Vagina (tissue), 2 donors: Measurements from ENCODE around the gene ISM1. TPM values are rescaled to one million over a fixed set of nuclear protein-coding genes. Genes with fewer than 3 reads are reported as not detected.
A peak's percentile ranks its signal among the peaks of the same experiment; 100 is the strongest.
"Not testable (repeated sequence)": the region's sequence is repeated elsewhere in the genome, so short reads cannot be mapped to it uniquely, and the experiment has no call there.

Experiments used
- DNase-seq, 2 donors: peaks; one replicate each; pipeline ENCODE4 v3.0.0-alpha.2; 2017; ENCODE audit errors: extremely low spot score in 2 of 2
- H3K27ac ChIP-seq: fragments of 200-600 bp; sonication (generic); one replicate; pipeline ENCODE4 v1.5.1; 2019
- H3K27me3 ChIP-seq: fragments of 200-600 bp; sonication (generic); one replicate; pipeline ENCODE4 v1.5.1; 2019
- H3K36me3 ChIP-seq, 2 donors: fragments of 200-600 bp; sonication (generic); one replicate each; pipeline ENCODE4 v1.5.1; 2017 to 2019
- H3K4me1 ChIP-seq: fragments of 200-600 bp; sonication (generic); one replicate; pipeline ENCODE4 v1.5.1; 2019
- H3K4me3 ChIP-seq, 2 donors: fragments of 200-600 bp; sonication (generic); 1 replicate in 1 of 2; 2 replicates in 1 of 2; pipeline ENCODE4 v1.5.1; 2016 to 2019
- H3K9me3 ChIP-seq: fragments of 200-600 bp; sonication (generic); one replicate; pipeline ENCODE4 v1.5.1; 2019
- POLR2A ChIP-seq, 2 donors: fragments of 450-650 bp; IDR thresholded peaks; one replicate each; pipeline ENCODE4 v1.6.1; 2017; ENCODE audit warnings: antibody characterized with exemption in 2 of 2, mild to moderate bottlenecking in 2 of 2, moderate library complexity in 2 of 2
- POLR2AphosphoS5 ChIP-seq, 2 donors: sonication (generic); formaldehyde crosslinking; IDR thresholded peaks; one replicate each; pipeline ENCODE4 v1.9.0; 2017; ENCODE audit warnings: antibody characterized with exemption in 2 of 2, mild to moderate bottlenecking in 2 of 2, low read depth in 1 of 2; ENCODE audit not compliant: insufficient read depth in 1 of 2
- intact Hi-C: fragments of 100-400 bp; cut with DNase I; formaldehyde crosslinking; loops from one replicate; pipeline ENCODE4 v1.15.1; 2023
- total RNA-seq: library from RNA; depleted of rRNA; stranded (reverse); fragments of >200 nt; gene quantifications from one replicate; pipeline ENCODE4 v1.2.3, GENCODE V29; 2016
- TF ChIP-seq, protein P1 (sequence below), 3 experiments: fragments of 450-650 bp in 2 of 3; fragments of 200-600 bp in 1 of 3; sonication (generic) in 1 of 3; IDR thresholded peaks; one replicate each; pipeline ENCODE4 v1.5.1; 2017 to 2019; ENCODE audit warnings: antibody characterized with exemption in 3 of 3, mild to moderate bottlenecking in 2 of 3, moderate library complexity in 2 of 3

Gene ISM1
- total RNA-seq, 1 donor from 2014 or later = 14.5 TPM

DNA sequence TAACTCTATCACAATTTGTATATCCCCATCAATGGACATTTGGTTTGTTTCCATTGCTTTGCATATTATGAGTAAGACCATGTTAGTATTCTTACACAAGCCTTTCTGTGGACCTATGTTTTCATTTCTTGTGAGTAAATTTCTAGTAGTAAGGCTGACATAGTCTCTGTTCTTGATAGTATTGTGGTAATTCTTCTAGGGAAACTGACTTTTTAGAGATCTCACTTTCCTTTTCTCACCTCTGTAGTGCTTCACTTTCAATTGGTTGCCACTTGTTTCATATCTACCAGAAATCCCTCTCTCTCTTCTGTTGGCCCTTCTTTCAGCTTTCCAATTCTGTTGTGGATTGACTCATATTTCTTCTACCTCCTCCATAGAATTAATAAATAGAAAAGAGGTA, 8.5 kb downstream of the ISM1 start:
- no peak overlapping the region for H3K27ac ChIP-seq
- no peaks in the 10 kb centered on the region for H3K9me3 ChIP-seq
- H3K36me3 ChIP-seq = no peaks in the 10 kb centered on the region
- no peaks in the 10 kb centered on the region for H3K27me3 ChIP-seq
- H3K4me1 ChIP-seq = no peaks in the 10 kb centered on the region
- no peak overlapping the region for H3K4me3 ChIP-seq
- intact Hi-C loops = no loop called here
- no peak for TF ChIP-seq POLR2A (IDR thresholded peaks at IDR 0.05)
- DNase-seq = no peak

DNA sequence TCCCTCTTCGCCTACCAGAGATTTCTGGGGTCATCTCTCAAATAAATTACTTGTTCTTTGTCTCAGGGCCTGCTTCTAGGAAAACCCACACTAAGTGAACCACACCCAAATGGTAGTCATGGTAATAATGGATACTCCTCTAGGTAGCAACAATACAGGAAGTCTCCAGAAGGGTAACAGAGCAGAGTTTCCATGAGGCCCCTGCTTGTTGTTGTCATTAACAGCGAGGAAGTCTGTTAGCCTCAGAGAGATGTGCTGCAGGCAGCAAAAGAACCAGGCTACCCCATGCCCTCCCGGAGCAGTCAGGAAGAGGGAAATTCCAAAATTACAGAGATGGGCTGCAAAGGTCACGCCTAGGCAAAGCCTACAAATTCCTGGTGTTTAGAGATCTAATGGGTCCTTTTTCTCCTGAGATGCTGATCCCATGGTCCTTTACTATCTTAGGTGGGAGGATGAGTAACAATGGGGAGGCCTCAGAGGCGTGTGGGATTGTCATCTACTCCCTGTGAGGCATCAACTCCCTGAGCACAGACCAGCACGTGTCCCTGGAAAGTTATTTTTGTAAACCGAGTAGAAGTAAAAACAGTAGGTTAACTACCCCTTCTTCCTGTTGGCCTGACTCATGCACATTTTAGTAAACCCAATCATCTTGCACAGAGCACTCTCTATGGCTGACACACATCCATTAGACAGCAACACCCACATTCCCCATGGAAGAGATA, 10.1 kb downstream of the ISM1 start:
- no peak overlapping the region for H3K4me3 ChIP-seq
- no peak for TF ChIP-seq POLR2A (IDR thresholded peaks at IDR 0.05)
- TF ChIP-seq POLR2AphosphoS5 (IDR thresholded peaks at IDR 0.05; ENCODE audit: insufficient read depth in 1 of 2, low read depth in 1 of 2) = no peak
- TF ChIP-seq, protein P1, sequence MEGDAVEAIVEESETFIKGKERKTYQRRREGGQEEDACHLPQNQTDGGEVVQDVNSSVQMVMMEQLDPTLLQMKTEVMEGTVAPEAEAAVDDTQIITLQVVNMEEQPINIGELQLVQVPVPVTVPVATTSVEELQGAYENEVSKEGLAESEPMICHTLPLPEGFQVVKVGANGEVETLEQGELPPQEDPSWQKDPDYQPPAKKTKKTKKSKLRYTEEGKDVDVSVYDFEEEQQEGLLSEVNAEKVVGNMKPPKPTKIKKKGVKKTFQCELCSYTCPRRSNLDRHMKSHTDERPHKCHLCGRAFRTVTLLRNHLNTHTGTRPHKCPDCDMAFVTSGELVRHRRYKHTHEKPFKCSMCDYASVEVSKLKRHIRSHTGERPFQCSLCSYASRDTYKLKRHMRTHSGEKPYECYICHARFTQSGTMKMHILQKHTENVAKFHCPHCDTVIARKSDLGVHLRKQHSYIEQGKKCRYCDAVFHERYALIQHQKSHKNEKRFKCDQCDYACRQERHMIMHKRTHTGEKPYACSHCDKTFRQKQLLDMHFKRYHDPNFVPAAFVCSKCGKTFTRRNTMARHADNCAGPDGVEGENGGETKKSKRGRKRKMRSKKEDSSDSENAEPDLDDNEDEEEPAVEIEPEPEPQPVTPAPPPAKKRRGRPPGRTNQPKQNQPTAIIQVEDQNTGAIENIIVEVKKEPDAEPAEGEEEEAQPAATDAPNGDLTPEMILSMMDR (IDR thresholded peaks at IDR 0.05) = no peak
- intact Hi-C loops = no loop called here
- DNase-seq = peak in 1 of 2 donors; percentile 43
- no peaks in the 10 kb centered on the region for H3K4me1 ChIP-seq
- no peaks in the 10 kb centered on the region for H3K9me3 ChIP-seq
- no peaks in the 10 kb centered on the region for H3K36me3 ChIP-seq
- no peaks in the 10 kb centered on the region for H3K27me3 ChIP-seq
- no peak overlapping the region for H3K27ac ChIP-seq

DNA sequence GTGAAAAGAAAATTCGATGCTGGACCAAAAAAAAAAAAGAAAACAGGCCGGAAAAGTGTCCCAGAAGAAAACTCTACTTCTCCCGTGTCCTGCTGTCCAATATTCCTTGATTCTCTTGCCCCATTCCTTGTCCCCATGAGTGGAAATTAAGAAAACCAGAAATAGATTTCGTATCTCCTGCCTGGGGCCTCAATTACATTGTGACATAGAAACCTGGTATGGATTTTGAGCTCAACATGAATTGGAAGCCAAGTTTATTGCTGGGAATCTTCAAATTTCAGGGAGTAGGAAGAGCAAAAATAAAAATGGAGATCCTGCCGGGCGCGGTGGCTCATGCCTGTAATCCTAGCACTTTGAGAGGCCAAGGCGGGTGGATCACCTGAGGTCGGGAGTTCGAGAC, 11.9 kb downstream of the ISM1 start:
- TF ChIP-seq, protein P1 (IDR thresholded peaks at IDR 0.05) = no peak
- no peak for TF ChIP-seq POLR2A (IDR thresholded peaks at IDR 0.05)
- TF ChIP-seq POLR2AphosphoS5 (IDR thresholded peaks at IDR 0.05; ENCODE audit: insufficient read depth in 1 of 2, low read depth in 1 of 2) = no peak
- intact Hi-C loops = no loop called here
- H3K27ac ChIP-seq = no peak overlapping the region

DNA sequence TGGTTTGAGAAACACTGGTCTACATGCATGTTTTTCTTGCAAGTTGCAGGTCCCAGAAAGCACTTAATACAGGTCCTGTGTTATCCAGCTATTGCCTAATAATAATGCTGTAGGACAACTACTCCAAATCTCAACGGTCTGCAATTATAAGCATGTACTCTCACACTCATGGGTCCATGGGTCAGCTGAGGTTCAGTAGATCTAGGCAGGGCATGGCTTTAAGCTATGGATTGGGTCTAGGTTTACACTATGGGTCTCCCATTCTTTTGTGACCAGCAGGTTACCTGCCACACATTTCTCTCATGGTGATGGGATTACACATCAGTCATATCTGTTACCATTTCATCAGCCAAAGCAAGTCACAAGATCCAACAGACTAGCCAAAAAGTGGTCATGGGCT, 13.9 kb downstream of the ISM1 start:
- no peaks in the 10 kb centered on the region for H3K36me3 ChIP-seq
- H3K27ac ChIP-seq = no peak overlapping the region
- TF ChIP-seq, protein P1 (IDR thresholded peaks at IDR 0.05) = no peak
- TF ChIP-seq POLR2AphosphoS5 (IDR thresholded peaks at IDR 0.05; ENCODE audit: insufficient read depth in 1 of 2, low read depth in 1 of 2) = no peak
- no peak for TF ChIP-seq POLR2A (IDR thresholded peaks at IDR 0.05)
- no peak overlapping the region for H3K4me3 ChIP-seq
- intact Hi-C loops = no loop called here
- DNase-seq = peak in 1 of 2 donors; percentile 61
- H3K27me3 ChIP-seq = no peaks in the 10 kb centered on the region
- no peaks in the 10 kb centered on the region for H3K4me1 ChIP-seq
- H3K9me3 ChIP-seq = no peaks in the 10 kb centered on the region

More for the DNA sequence above, 11.9 kb downstream of the ISM1 start:
- no peak overlapping the region for H3K4me3 ChIP-seq
- H3K27me3 ChIP-seq = no peaks in the 10 kb centered on the region
- DNase-seq = no peak
- no peaks in the 10 kb centered on the region for H3K9me3 ChIP-seq
- no peaks in the 10 kb centered on the region for H3K36me3 ChIP-seq
- H3K4me1 ChIP-seq = no peaks in the 10 kb centered on the region

DNA sequence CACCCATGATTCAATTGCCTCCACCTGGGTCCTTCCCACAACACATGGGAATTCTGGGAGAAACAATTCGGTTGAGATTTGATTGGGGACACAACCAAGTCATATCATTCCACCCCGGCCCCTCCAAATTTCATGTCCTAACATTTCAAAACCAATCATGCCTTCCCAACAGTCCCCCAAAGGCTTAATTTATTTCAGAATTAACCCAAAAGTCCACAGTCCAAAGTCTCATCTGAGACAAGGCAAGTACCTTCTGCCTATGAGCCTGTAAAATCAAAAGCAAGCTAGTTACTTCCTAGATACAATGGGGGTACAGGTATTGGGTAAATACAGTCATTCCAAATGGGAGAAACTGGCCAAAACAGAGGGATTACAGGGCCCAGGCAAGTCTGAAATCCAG, 15.3 kb downstream of the ISM1 start:
- H3K4me1 ChIP-seq, H3K36me3 ChIP-seq, H3K27me3 ChIP-seq, intact Hi-C loops, H3K27ac ChIP-seq, H3K4me3 ChIP-seq, H3K9me3 ChIP-seq: not testable (repeated sequence)
- DNase-seq = peak in 1 of 2 donors; percentile 16

DNA sequence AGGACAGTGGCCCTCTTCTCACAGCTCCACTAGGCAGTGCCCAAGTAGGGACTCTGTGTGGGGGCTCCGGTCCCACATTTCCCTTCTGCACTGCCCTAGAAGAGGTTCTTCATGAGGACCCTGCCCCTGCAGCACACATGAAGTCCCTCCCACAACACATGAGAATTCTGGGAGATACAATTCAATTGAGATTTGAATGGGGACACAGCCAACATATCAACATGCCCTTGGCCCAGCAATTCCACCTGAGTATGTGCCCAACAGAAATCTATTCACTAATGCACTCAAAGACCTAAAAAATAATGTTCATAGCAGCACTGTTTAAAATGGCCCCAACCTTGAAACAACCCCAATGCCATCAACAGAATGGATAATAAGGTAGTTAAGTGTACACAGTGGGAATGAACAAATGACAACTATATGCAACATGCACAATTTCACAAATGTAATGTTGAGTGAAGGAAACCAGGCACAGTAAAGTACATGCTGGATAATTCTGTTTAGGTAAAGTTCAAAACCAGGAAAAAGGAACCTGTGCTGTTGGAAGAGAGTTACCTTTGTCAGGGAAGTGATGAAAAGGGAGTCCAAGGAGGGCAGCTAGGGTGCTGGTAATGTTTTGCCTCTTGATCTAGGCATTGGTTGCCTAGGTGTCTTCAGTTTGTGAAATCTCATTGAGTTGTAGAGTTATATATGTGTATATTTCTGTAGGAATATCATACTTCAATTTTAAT, 16.1 kb downstream of the ISM1 start:
- DNase-seq = peak in 1 of 2 donors; percentile 14
- Histone ChIP-seq H3K4me3 (no peak overlapping the region), H3K36me3 (no peaks in the 10 kb centered on the region), H3K9me3 (no peaks in the 10 kb centered on the region), H3K4me1 (no peaks in the 10 kb centered on the region), H3K27ac (no peak overlapping the region), H3K27me3 (no peaks in the 10 kb centered on the region)
- TF ChIP-seq, protein P1 (IDR thresholded peaks at IDR 0.05) = no peak
- TF ChIP-seq POLR2AphosphoS5 (IDR thresholded peaks at IDR 0.05; ENCODE audit: insufficient read depth in 1 of 2, low read depth in 1 of 2) (no peak), POLR2A (IDR thresholded peaks at IDR 0.05) (no peak)
- intact Hi-C loops = no loop called here
